SH-SY5Y (cell line): Measurements from ENCODE around the gene SH2D3A.

ENCODE experiments used
- GATA2 ChIP-seq: IDR thresholded peaks from 2 replicates; pipeline ENCODE4 v1.6.1; 2011; ENCODE audit warnings: mild to moderate bottlenecking, low read depth, low read length
- GATA3 ChIP-seq: IDR thresholded peaks from 2 replicates; pipeline ENCODE4 v1.6.1; 2011; ENCODE audit warnings: low read depth, mild to moderate bottlenecking, low read length, moderate library complexity

SH2D3A gene

GRCh38 chr19:6752256-6753177, 14.7 kb downstream of the SH2D3A start:
- TF ChIP-seq GATA3: no peak
- no peak for TF ChIP-seq GATA2

- no peak for TF ChIP-seq GATA2
- TF ChIP-seq GATA3: no peak
Observed at GRCh38 chr19:6751189-6751588, 16.0 kb downstream of the SH2D3A start.

- TF ChIP-seq GATA2 (no peak), GATA3 (no peak)
Observed at GRCh38 chr19:6750062-6750461, 17.2 kb downstream of the SH2D3A start.

GRCh38 chr19:6745965-6746364, 21.3 kb downstream of the SH2D3A start:
- TF ChIP-seq GATA2 (no peak), GATA3 (no peak)

- TF ChIP-seq GATA2 (no peak), GATA3 (no peak)
Observed at GRCh38 chr19:6744381-6745301, 22.6 kb downstream of the SH2D3A start.

GRCh38 chr19:6743714-6744380, 23.4 kb downstream of the SH2D3A start:
- TF ChIP-seq GATA2 (no peak), GATA3 (no peak)

- no peak for TF ChIP-seq GATA2
- TF ChIP-seq GATA3: no peak
Observed at GRCh38 chr19:6743066-6743465, 24.2 kb downstream of the SH2D3A start.

GRCh38 chr19:6740589-6741343, 26.5 kb downstream of the SH2D3A start:
- TF ChIP-seq GATA3 (no peak), GATA2 (no peak)

GRCh38 chr19:6739883-6740588, 27.2 kb downstream of the SH2D3A start:
- no peak for TF ChIP-seq GATA2

GRCh38 chr19:6739390-6739882, 27.8 kb downstream of the SH2D3A start, which contains the start of gene TRIP10:
TRIP10 (plus strand) TSS chr19:6739680; CDS start chr19:6739762, 82 bp downstream.
- TF ChIP-seq GATA3 (no peak), GATA2 (no peak)

GRCh38 chr19:6738787-6739389, 28.3 kb downstream of the SH2D3A start:
- TF ChIP-seq GATA3: no peak
- TF ChIP-seq GATA2: no peak
